ENCODE measurements around the gene RBMS3.

- no peak for TF ChIP-seq CTCF (IDR thresholded peaks at IDR 0.05)
- no peak for TF ChIP-seq POLR2A (IDR thresholded peaks at IDR 0.05)
- TF ChIP-seq POLR2AphosphoS5 (IDR thresholded peaks at IDR 0.05): no peak
These were observed 409.9 kb downstream of the RBMS3 start for GRCh38 chr3:29690686-29691353.
